Measurements from ENCODE around the gene OLA1.
A peak's percentile ranks its signal among the peaks of the same experiment; 100 is the strongest.

OLA1 gene

GRCh38 chr2:174266288-174266687, 18.0 kb upstream of the OLA1 start:
- in situ Hi-C loops (cut with HindIII; ENCODE audit: low sequenced_read_pairs) = no loop called here
- TF ChIP-seq CTCF (IDR thresholded peaks at IDR 0.05; ENCODE audit: low read depth, low read length, missing control alignments) = no peak
- DNase-seq (ENCODE audit: low read depth) = no peak
- no peak overlapping the region for H3K4me3 ChIP-seq (ENCODE audit: low read depth, low read length)

- no peak for TF ChIP-seq CTCF (IDR thresholded peaks at IDR 0.05; ENCODE audit: low read depth, low read length, missing control alignments)
- no peak for DNase-seq (ENCODE audit: low read depth)
- in situ Hi-C loops (cut with HindIII; ENCODE audit: low sequenced_read_pairs) = no loop called here
- H3K4me3 ChIP-seq (ENCODE audit: low read depth, low read length) = no peak overlapping the region
Measured at GRCh38 chr2:174263997-174264396, 15.7 kb upstream of the OLA1 start.

GRCh38 chr2:174259981-174260380, 11.6 kb upstream of the OLA1 start:
- H3K4me3 ChIP-seq (ENCODE audit: low read depth, low read length) = no peak overlapping the region
- DNase-seq (ENCODE audit: low read depth) = peak; percentile 26
- in situ Hi-C loops (cut with HindIII; ENCODE audit: low sequenced_read_pairs) = no loop called here
- TF ChIP-seq CTCF (IDR thresholded peaks at IDR 0.05; ENCODE audit: low read depth, low read length, missing control alignments) = no peak

- H3K4me3 ChIP-seq (ENCODE audit: low read depth, low read length) = no peak overlapping the region
- in situ Hi-C loops (cut with HindIII; ENCODE audit: low sequenced_read_pairs) = no loop called here
- TF ChIP-seq CTCF (IDR thresholded peaks at IDR 0.05; ENCODE audit: low read depth, low read length, missing control alignments) = no peak
- DNase-seq (ENCODE audit: low read depth) = no peak
Measured at GRCh38 chr2:174254267-174254666, 5.9 kb upstream of the OLA1 start.

- no peak for DNase-seq (ENCODE audit: low read depth)
- peak overlapping the region; percentile 84 for H3K4me3 ChIP-seq (ENCODE audit: low read depth, low read length)
- no peak for TF ChIP-seq CTCF (IDR thresholded peaks at IDR 0.05; ENCODE audit: low read depth, low read length, missing control alignments)
- in situ Hi-C loops (cut with HindIII; ENCODE audit: low sequenced_read_pairs) = no loop called here
Measured at GRCh38 chr2:174248998-174249592, 763 bp upstream of the OLA1 start.

- in situ Hi-C loops (cut with HindIII; ENCODE audit: low sequenced_read_pairs) = no loop called here
- TF ChIP-seq CTCF (IDR thresholded peaks at IDR 0.05; ENCODE audit: low read depth, low read length, missing control alignments) = no peak
- peak overlapping the region; percentile 84 for H3K4me3 ChIP-seq (ENCODE audit: low read depth, low read length)
- no peak for DNase-seq (ENCODE audit: low read depth)
Measured at GRCh38 chr2:174247474-174248186, 702 bp downstream of the OLA1 start.
